ENCODE results near the gene FBLN2. TPM values are rescaled to one million over a fixed set of nuclear protein-coding genes. Genes with fewer than 3 reads are reported as not detected.

Gene FBLN2
- total RNA-seq, 3 donors from 2014 or later (not counting 1 experiment from before 2014, with no cell fraction given), result 0.61 to 2.7 (median 1.6) TPM

DNA sequence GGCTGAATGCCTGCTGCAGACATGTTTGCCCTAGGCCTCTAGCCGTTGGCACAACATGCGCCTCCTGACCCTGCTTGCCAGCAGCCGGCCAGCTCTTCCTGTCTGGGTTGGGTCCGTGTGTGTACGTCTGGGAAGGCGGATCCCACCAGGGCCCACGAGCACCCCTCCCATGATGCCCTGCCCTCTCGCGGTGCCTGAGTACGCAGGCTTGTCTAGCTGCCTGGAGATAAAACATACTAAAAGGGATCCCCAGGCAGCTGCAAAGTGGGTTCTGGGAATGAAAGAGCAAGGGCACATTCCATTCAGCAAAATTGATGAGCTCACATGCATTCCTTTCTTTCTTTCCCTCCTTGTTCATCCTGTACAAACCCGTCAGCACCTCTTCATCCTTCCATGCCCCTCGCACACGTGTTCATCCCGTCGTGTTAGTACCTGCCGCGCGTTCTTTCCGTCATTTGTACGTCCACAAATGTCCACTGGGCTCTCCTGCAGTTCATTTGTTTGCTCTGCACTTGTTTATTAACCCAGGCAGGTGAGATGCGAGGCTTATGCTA is 74.3 kb downstream of the FBLN2 start:
- Mint-ChIP-seq H3K27me3 (ENCODE audit: low read depth in 2 of 2) (no peaks in the 10 kb centered on the region), H3K27ac (peak overlapping the region; percentile 16 to 38), H3K4me3 (no peak overlapping the region), H3K9me3 (no peaks in the 10 kb centered on the region), H3K36me3 (no peaks in the 10 kb centered on the region), H3K4me1 (peaks cover 11% of the 10 kb centered on the region in 2 donors)
- ATAC-seq (no peak), DNase-seq (no peak)
- H3K36me3 ChIP-seq (ENCODE audit: control insufficient read depth, insufficient read depth, low read length), result no peaks in the 10 kb centered on the region
- peaks cover 15% of the 10 kb centered on the region for H3K4me1 ChIP-seq (ENCODE audit: control insufficient read depth, insufficient read depth, low read length)
- H3K4me3 ChIP-seq (ENCODE audit: low read length), result no peak overlapping the region
- no peak overlapping the region for H3K27ac ChIP-seq (ENCODE audit: low read length)
- TF ChIP-seq, protein P1, sequence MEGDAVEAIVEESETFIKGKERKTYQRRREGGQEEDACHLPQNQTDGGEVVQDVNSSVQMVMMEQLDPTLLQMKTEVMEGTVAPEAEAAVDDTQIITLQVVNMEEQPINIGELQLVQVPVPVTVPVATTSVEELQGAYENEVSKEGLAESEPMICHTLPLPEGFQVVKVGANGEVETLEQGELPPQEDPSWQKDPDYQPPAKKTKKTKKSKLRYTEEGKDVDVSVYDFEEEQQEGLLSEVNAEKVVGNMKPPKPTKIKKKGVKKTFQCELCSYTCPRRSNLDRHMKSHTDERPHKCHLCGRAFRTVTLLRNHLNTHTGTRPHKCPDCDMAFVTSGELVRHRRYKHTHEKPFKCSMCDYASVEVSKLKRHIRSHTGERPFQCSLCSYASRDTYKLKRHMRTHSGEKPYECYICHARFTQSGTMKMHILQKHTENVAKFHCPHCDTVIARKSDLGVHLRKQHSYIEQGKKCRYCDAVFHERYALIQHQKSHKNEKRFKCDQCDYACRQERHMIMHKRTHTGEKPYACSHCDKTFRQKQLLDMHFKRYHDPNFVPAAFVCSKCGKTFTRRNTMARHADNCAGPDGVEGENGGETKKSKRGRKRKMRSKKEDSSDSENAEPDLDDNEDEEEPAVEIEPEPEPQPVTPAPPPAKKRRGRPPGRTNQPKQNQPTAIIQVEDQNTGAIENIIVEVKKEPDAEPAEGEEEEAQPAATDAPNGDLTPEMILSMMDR (IDR thresholded peaks at IDR 0.05), result no peak
- 85% methylated on average over 21 of the region's 21 CpGs for WGBS (ENCODE audit: insufficient coverage)
- H3K9me3 ChIP-seq (ENCODE audit: control insufficient read depth, insufficient read depth, low read length), result no peaks in the 10 kb centered on the region
- intact Hi-C loops (cut with micrococcal nuclease), result no loop called here
- H3K27me3 ChIP-seq (ENCODE audit: control insufficient read depth, insufficient read depth, low read length), result no peaks in the 10 kb centered on the region

GRCh38 chr3:13624021-13624420 is 75.1 kb downstream of the FBLN2 start:
- TF ChIP-seq, protein P1 (IDR thresholded peaks at IDR 0.05), result no peak
- H3K36me3 ChIP-seq (ENCODE audit: control insufficient read depth, insufficient read depth, low read length), result no peaks in the 10 kb centered on the region
- ATAC-seq, result no peak
- WGBS (ENCODE audit: insufficient coverage), result 88% methylated on average over 6 of the region's 6 CpGs
- H3K4me3 ChIP-seq (ENCODE audit: low read length), result no peak overlapping the region
- H3K4me1 Mint-ChIP-seq, result peaks cover 11% of the 10 kb centered on the region in 2 donors
- no peak overlapping the region for H3K4me3 Mint-ChIP-seq
- H3K9me3 Mint-ChIP-seq, result no peaks in the 10 kb centered on the region
- no peaks in the 10 kb centered on the region for H3K9me3 ChIP-seq (ENCODE audit: control insufficient read depth, insufficient read depth, low read length)
- H3K36me3 Mint-ChIP-seq, result no peaks in the 10 kb centered on the region
- no peak for DNase-seq
- H3K27ac Mint-ChIP-seq, result peak overlapping the region in 1 of 2 donors; percentile 74
- no peak overlapping the region for H3K27ac ChIP-seq (ENCODE audit: low read length)
- no peaks in the 10 kb centered on the region for H3K27me3 Mint-ChIP-seq (ENCODE audit: low read depth in 2 of 2)
- no peaks in the 10 kb centered on the region for H3K27me3 ChIP-seq (ENCODE audit: control insufficient read depth, insufficient read depth, low read length)
- H3K4me1 ChIP-seq (ENCODE audit: control insufficient read depth, insufficient read depth, low read length), result peaks cover 15% of the 10 kb centered on the region
- intact Hi-C loops (cut with micrococcal nuclease), result no loop called here

GRCh38 chr3:13624671-13625125 is 75.8 kb downstream of the FBLN2 start:
- Mint-ChIP-seq H3K9me3 (no peaks in the 10 kb centered on the region), H3K27ac (peak overlapping the region in 1 of 2 donors; percentile 74), H3K36me3 (no peaks in the 10 kb centered on the region), H3K4me1 (peaks cover 11% of the 10 kb centered on the region in 2 donors), H3K4me3 (no peak overlapping the region), H3K27me3 (ENCODE audit: low read depth in 2 of 2) (no peaks in the 10 kb centered on the region)
- intact Hi-C loops (cut with micrococcal nuclease), result no loop called here
- 92% methylated on average over 8 of the region's 8 CpGs for WGBS (ENCODE audit: insufficient coverage)
- TF ChIP-seq, protein P1 (IDR thresholded peaks at IDR 0.05), result no peak
- no peak for ATAC-seq
- H3K9me3 ChIP-seq (ENCODE audit: control insufficient read depth, insufficient read depth, low read length), result no peaks in the 10 kb centered on the region
- no peak overlapping the region for H3K27ac ChIP-seq (ENCODE audit: low read length)
- H3K36me3 ChIP-seq (ENCODE audit: control insufficient read depth, insufficient read depth, low read length), result no peaks in the 10 kb centered on the region
- H3K4me1 ChIP-seq (ENCODE audit: control insufficient read depth, insufficient read depth, low read length), result peaks cover 15% of the 10 kb centered on the region
- no peaks in the 10 kb centered on the region for H3K27me3 ChIP-seq (ENCODE audit: control insufficient read depth, insufficient read depth, low read length)
- H3K4me3 ChIP-seq (ENCODE audit: low read length), result no peak overlapping the region
- no peak for DNase-seq

- DNase-seq (no peak), ATAC-seq (no peak)
- H3K27me3 Mint-ChIP-seq (ENCODE audit: low read depth in 2 of 2), result no peaks in the 10 kb centered on the region
- peaks cover 8% of the 10 kb centered on the region for H3K4me1 ChIP-seq (ENCODE audit: control insufficient read depth, insufficient read depth, low read length)
- 97% methylated on average over 11 of the region's 12 CpGs for WGBS (ENCODE audit: insufficient coverage)
- peak overlapping the region in 1 of 2 donors; percentile 74 for H3K27ac Mint-ChIP-seq
- no peaks in the 10 kb centered on the region for H3K36me3 ChIP-seq (ENCODE audit: control insufficient read depth, insufficient read depth, low read length)
- no peak overlapping the region for H3K4me3 Mint-ChIP-seq
- H3K9me3 Mint-ChIP-seq, result no peaks in the 10 kb centered on the region
- no peak overlapping the region for H3K4me3 ChIP-seq (ENCODE audit: low read length)
- intact Hi-C loops (cut with micrococcal nuclease), result no loop called here
- TF ChIP-seq, protein P1 (IDR thresholded peaks at IDR 0.05), result no peak
- H3K27ac ChIP-seq (ENCODE audit: low read length), result no peak overlapping the region
- H3K27me3 ChIP-seq (ENCODE audit: control insufficient read depth, insufficient read depth, low read length), result no peaks in the 10 kb centered on the region
- H3K9me3 ChIP-seq (ENCODE audit: control insufficient read depth, insufficient read depth, low read length), result no peaks in the 10 kb centered on the region
- peaks cover 7 to 8% of the 10 kb centered on the region in 2 donors for H3K4me1 Mint-ChIP-seq
- no peaks in the 10 kb centered on the region for H3K36me3 Mint-ChIP-seq
Observed at GRCh38 chr3:13626396-13626795, 77.5 kb downstream of the FBLN2 start.
